H1 (cell line): ENCODE data around the gene TPSG1. TPM values are rescaled to one million over a fixed set of nuclear protein-coding genes. Genes with fewer than 3 reads are reported as not detected.

Source experiments
- CTCF ChIA-PET: fragments of 300-600 bp; sonication (Branson Sonifier 250); formaldehyde crosslinking; loops from one replicate; lab custom pipeline; 2021; ENCODE audit not compliant: partially characterized antibody; lab: Charles Lee
- POLR2A ChIA-PET: fragments of 300-600 bp; sonication (Branson Sonifier 250); formaldehyde crosslinking; loops from one replicate; lab custom pipeline; 2021; ENCODE audit warnings: inconsistent platforms; ENCODE audit not compliant: partially characterized antibody; lab: Charles Lee
- DNase-seq, 2 experiments: peaks; one replicate each; pipeline versions ENCODE4 v3.0.0 to v3.0.0-alpha.2; 2010 to 2022; ENCODE audit warnings: low spot score in 2 of 2, low read depth in 1 of 2, mixed read lengths in 1 of 2
- FAIRE-seq: peaks from 2 replicates; lab custom pipeline; 2011; peaks lifted over from hg19 to GRCh38; lab: Jason Lieb, UNC
- H2AFZ ChIP-seq: 2 replicates; pipeline ENCODE4 v1.8.1; 2012; ENCODE audit warnings: low read length, inconsistent platforms
- H2AK5ac ChIP-seq: 2 replicates; pipeline ENCODE4 v1.6.1; 2013; ENCODE audit warnings: low read depth, low read length
- H2BK120ac ChIP-seq: replicated peaks from 2 replicates; pipeline ENCODE3; 2013; ENCODE audit warnings: low read depth, low read length, inconsistent platforms
- H2BK12ac ChIP-seq: 2 replicates; pipeline ENCODE4 v1.6.1; 2013; ENCODE audit warnings: low read depth, low read length
- H2BK15ac ChIP-seq: 2 replicates; pipeline ENCODE4 v1.6.1; 2013; ENCODE audit warnings: low read length
- H2BK20ac ChIP-seq: 2 replicates; pipeline ENCODE4 v1.6.1; 2013; ENCODE audit warnings: low read length
- H2BK5ac ChIP-seq: 2 replicates; pipeline ENCODE4 v1.6.1; 2013; ENCODE audit warnings: low read depth, low read length
- H3K14ac ChIP-seq: 2 replicates; pipeline ENCODE4 v1.6.1; 2013; ENCODE audit warnings: inconsistent platforms; ENCODE audit not compliant: insufficient read length
- H3K18ac ChIP-seq: 2 replicates; pipeline ENCODE4 v1.6.1; 2013; ENCODE audit warnings: low read length; ENCODE audit errors: extremely low read depth
- H3K23ac ChIP-seq: 2 replicates; pipeline ENCODE4 v1.6.1; 2013; ENCODE audit warnings: inconsistent platforms; ENCODE audit not compliant: insufficient read length
- H3K23me2 ChIP-seq: 2 replicates; pipeline ENCODE4 v1.6.1; 2013; ENCODE audit warnings: low read depth, low read length
- H3K27ac ChIP-seq: 2 replicates; pipeline ENCODE4 v1.6.1; 2011; ENCODE audit warnings: low read depth, low read length, inconsistent platforms
- H3K27me3 ChIP-seq, 4 experiments: replicated peaks in 1 of 4; 1 replicate in 1 of 4; 2 replicates in 3 of 4; pipeline versions ENCODE4 v1.6.1 to v1.8.1; 2011 to 2013; ENCODE audit warnings: low read length in 3 of 4, mild to moderate bottlenecking in 3 of 4, inconsistent platforms in 2 of 4, mixed read lengths in 2 of 4, moderate library complexity in 1 of 4; ENCODE audit not compliant: control insufficient read depth in 3 of 4, insufficient read depth in 3 of 4; ENCODE audit errors: extremely low read depth in 1 of 4
- H3K36me3 ChIP-seq, 4 experiments: 2 replicates each; pipeline versions ENCODE4 v1.6.1 to v1.8.1; 2011 to 2013; ENCODE audit warnings: mild to moderate bottlenecking in 4 of 4, low read length in 3 of 4, moderate library complexity in 2 of 4, control low read depth in 1 of 4, inconsistent platforms in 1 of 4; ENCODE audit not compliant: insufficient read depth in 4 of 4, control insufficient read depth in 2 of 4
- H3K4ac ChIP-seq: replicated peaks from 2 replicates; pipeline ENCODE3; 2013; ENCODE audit warnings: low read length, low read depth, mixed read lengths, inconsistent platforms; ENCODE audit not compliant: insufficient read length
- H3K4me1 ChIP-seq, 4 experiments: replicated peaks in 1 of 4; 1 replicate in 1 of 4; 2 replicates in 3 of 4; pipeline versions ENCODE4 v1.6.1 to v1.8.1; 2011 to 2013; ENCODE audit warnings: low read length in 3 of 4, inconsistent platforms in 2 of 4, mixed read lengths in 1 of 4; ENCODE audit not compliant: insufficient read depth in 4 of 4, control insufficient read depth in 3 of 4
- H3K4me2 ChIP-seq, 2 experiments: 2 replicates each; pipeline versions ENCODE4 v1.6.1 to v1.8.1; 2011 to 2013; ENCODE audit warnings: low read depth in 2 of 2, low read length in 2 of 2, control low read depth in 1 of 2, inconsistent platforms in 1 of 2, mild to moderate bottlenecking in 1 of 2; ENCODE audit not compliant: insufficient read depth in 1 of 2
- H3K4me3 ChIP-seq, 4 experiments: fragments of 200-600, 300-600 bp in 1 of 4; sonication (generic), shearing (Covaris generic), sonication (Bioruptor Twin) in 1 of 4; 2 replicates each; pipeline versions ENCODE4 v1.5.1 to v1.8.1; 2011 to 2016; ENCODE audit warnings: low read length in 4 of 4, low read depth in 3 of 4, control low read depth in 2 of 4, inconsistent platforms in 2 of 4, mild to moderate bottlenecking in 2 of 4, mixed read lengths in 1 of 4, moderate library complexity in 1 of 4; ENCODE audit not compliant: insufficient read depth in 2 of 4; ENCODE audit errors: extremely low read depth in 1 of 4
- H3K56ac ChIP-seq: replicated peaks from 2 replicates; pipeline ENCODE3; 2013; ENCODE audit warnings: low read depth, mild to moderate bottlenecking, mixed read lengths, low read length, inconsistent platforms; ENCODE audit not compliant: insufficient read length
- H3K79me1 ChIP-seq: 2 replicates; pipeline ENCODE4 v1.6.1; 2013; ENCODE audit warnings: low read depth, low read length, control low read depth
- H3K79me2 ChIP-seq, 2 experiments: 2 replicates each; pipeline versions ENCODE4 v1.6.1 to v1.8.1; 2012 to 2013; ENCODE audit warnings: low read length in 2 of 2, mild to moderate bottlenecking in 2 of 2, inconsistent platforms in 1 of 2; ENCODE audit not compliant: insufficient read depth in 2 of 2, control insufficient read depth in 1 of 2
- H3K9ac ChIP-seq, 4 experiments: replicated peaks in 1 of 4; 1 replicate in 1 of 4; 2 replicates in 3 of 4; pipeline versions ENCODE4 v1.6.1 to v1.8.1; 2011 to 2013; ENCODE audit warnings: low read depth in 3 of 4, low read length in 3 of 4, control low read depth in 2 of 4, mild to moderate bottlenecking in 2 of 4, moderate library complexity in 2 of 4, inconsistent platforms in 1 of 4; ENCODE audit errors: extremely low read depth in 1 of 4
- H3K9me3 ChIP-seq, 2 experiments: 2 replicates each; pipeline versions ENCODE4 v1.6.1 to v1.8.1; 2012 to 2013; ENCODE audit warnings: mild to moderate bottlenecking in 2 of 2, moderate library complexity in 2 of 2, control low read depth in 1 of 2, inconsistent platforms in 1 of 2, low read depth in 1 of 2, low read length in 1 of 2, mixed read lengths in 1 of 2; ENCODE audit not compliant: insufficient read depth in 2 of 2
- H4K20me1 ChIP-seq, 2 experiments: replicated peaks in 1 of 2; 2 replicates each; pipeline versions ENCODE3 to v1.8.1; 2011 to 2013; ENCODE audit warnings: inconsistent platforms in 2 of 2, low read length in 2 of 2, mild to moderate bottlenecking in 1 of 2; ENCODE audit not compliant: insufficient read depth in 2 of 2, control insufficient read depth in 1 of 2
- H4K5ac ChIP-seq: 2 replicates; pipeline ENCODE4 v1.6.1; 2013; ENCODE audit warnings: low read length, low read depth, mixed read lengths, inconsistent platforms; ENCODE audit not compliant: insufficient read length
- H4K8ac ChIP-seq: 2 replicates; pipeline ENCODE4 v1.8.0; 2013; ENCODE audit warnings: mild to moderate bottlenecking, moderate library complexity, low read length, inconsistent platforms; ENCODE audit not compliant: insufficient read depth; ENCODE audit errors: extremely low read depth
- H4K91ac ChIP-seq: replicated peaks from 2 replicates; pipeline ENCODE3; 2013; ENCODE audit warnings: low read length, mixed read lengths, inconsistent platforms; ENCODE audit not compliant: insufficient read length
- BCL11A ChIP-seq, 2 experiments: IDR thresholded peaks; one replicate each; pipeline ENCODE4 v1.6.1; 2011; ENCODE audit warnings: low read depth in 2 of 2, low read length in 2 of 2, mild to moderate bottlenecking in 2 of 2
- CREB1 ChIP-seq: IDR thresholded peaks from 2 replicates; pipeline ENCODE4 v1.6.1; 2012; ENCODE audit warnings: inconsistent platforms
- HDAC6 ChIP-seq: IDR thresholded peaks from one replicate; pipeline ENCODE4 v1.7.1; 2012; ENCODE audit warnings: low read depth, mild to moderate bottlenecking, inconsistent platforms, low read length, moderate library complexity
- JUN ChIP-seq: IDR thresholded peaks from 2 replicates; pipeline ENCODE4 v1.6.1; 2011; ENCODE audit warnings: low read depth, mild to moderate bottlenecking, improper control_type of control experiment, low read length
- NANOG ChIP-seq: IDR thresholded peaks from 2 replicates; pipeline ENCODE4 v1.6.1; 2011; ENCODE audit warnings: low read length, low read depth, mild to moderate bottlenecking, inconsistent platforms; ENCODE audit not compliant: insufficient read depth, poor library complexity, severe bottlenecking
- NRF1 ChIP-seq: IDR thresholded peaks from 2 replicates; pipeline ENCODE4 v1.6.1; 2011; ENCODE audit warnings: mild to moderate bottlenecking, low read depth, low read length, improper control_type of control experiment
- POU5F1 ChIP-seq: IDR thresholded peaks from 2 replicates; pipeline ENCODE4 v1.6.1; 2011; ENCODE audit warnings: low read depth, mild to moderate bottlenecking, low read length, moderate library complexity
- SIX5 ChIP-seq: IDR thresholded peaks from 2 replicates; pipeline ENCODE4 v1.6.1; 2011; ENCODE audit warnings: mild to moderate bottlenecking, low read depth, low read length
- SRF ChIP-seq: IDR thresholded peaks from 2 replicates; pipeline ENCODE4 v1.6.1; 2011; ENCODE audit warnings: mild to moderate bottlenecking, low read depth, low read length, moderate library complexity
- SUZ12 ChIP-seq: fragments of 200-600 bp; sonication (generic); IDR thresholded peaks from 2 replicates; pipeline ENCODE4 v1.6.1; 2012; ENCODE audit warnings: mild to moderate bottlenecking, inconsistent platforms, low read length, moderate library complexity, mixed read lengths
- WGBS, 2 experiments: shearing (Covaris generic) in 1 of 2; methylation state at CpG; one replicate each; pipeline versions ENCODE4 v1.1.6 to v1.1.7; 2013 to 2015; ENCODE audit warnings: low lambda C conversion rate in 2 of 2, mixed read lengths in 2 of 2, inconsistent platforms in 1 of 2, low coverage in 1 of 2, missing lambda C conversion rate in 1 of 2; ENCODE audit not compliant: insufficient replicate concordance in 2 of 2, insufficient coverage in 1 of 2, insufficient read length in 1 of 2; ENCODE audit errors: extremely low coverage in 1 of 2, missing lambda C conversion rate in 1 of 2; 5-methylcytosine and 5-hydroxymethylcytosine counted together
- polyA plus RNA-seq, 7 experiments: library from polyadenylated mRNA; depleted of rRNA in 3 of 7; stranded (reverse) in 5 of 7; unstranded in 2 of 7; fragments of >200 nt in 5 of 7; fragments of 200-250 nt in 2 of 7; gene quantifications; 1 replicate in 5 of 7; 2 replicates in 1 of 7; 4 replicates in 1 of 7; pipeline versions ENCODE4 v1.2.1 to v1.2.3, GENCODE V29; 2011 to 2013; ENCODE audit warnings: missing spikeins in 2 of 7, mixed read lengths in 2 of 7
- total RNA-seq: library from RNA; stranded (reverse); fragmentation: NEBNext Ultra II Directional; extraction: Animal tissue kit (Norgen Biotek cat#: 25700); gene quantifications from 2 replicates; pipeline ENCODE4 v1.2.1, GENCODE V29; 2021

The TPSG1 gene
- total and polyA plus RNA-seq, 2 of the 8 experiments (the other 6 are each of a cell fraction or from before 2014, with no cell fraction given), result not detected

DNA sequence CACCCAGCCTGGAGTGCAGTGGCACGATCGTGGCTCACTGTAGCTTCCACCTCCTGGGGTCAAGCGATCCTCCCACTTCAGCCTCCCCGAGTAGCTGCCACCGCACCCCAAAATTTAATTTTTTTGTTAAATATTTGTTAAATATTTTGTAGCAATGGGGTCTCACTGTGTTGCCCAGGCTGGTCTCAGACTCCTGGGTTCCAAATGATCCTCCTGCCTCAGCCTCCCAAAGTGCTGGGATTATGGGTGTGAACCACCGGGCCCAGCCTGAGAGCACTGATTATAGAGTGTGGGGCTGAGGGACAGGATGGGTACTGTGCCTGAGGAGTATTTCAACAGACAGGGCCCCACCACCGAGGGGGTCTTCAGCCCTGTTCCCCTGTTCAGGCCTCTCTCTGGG, 35.6 kb downstream of the TPSG1 start:
- Histone ChIP-seq H2AFZ (no peak overlapping the region), H2BK5ac (no peak overlapping the region), H2BK15ac (no peak overlapping the region), H3K27ac (no peak overlapping the region), H3K18ac (no peak overlapping the region), H2BK120ac (no peak overlapping the region), H3K4me2 (no peak overlapping the region), H3K4me1 (peaks cover 0 to 7% (median 0%) of the 10 kb centered on the region in 4 experiments; a peak in 2 of 7 replicates), H2BK12ac (no peak overlapping the region), H4K20me1 (peaks cover 23 to 43% of the 10 kb centered on the region in 2 experiments), H4K5ac (no peak overlapping the region), H3K79me2 (peaks cover 0 to 3% of the 10 kb centered on the region in 2 experiments; a peak in 1 of 4 replicates), H3K27me3 (no peaks in the 10 kb centered on the region), H3K79me1 (peaks cover 7% of the 10 kb centered on the region), H3K23me2 (no peaks in the 10 kb centered on the region), H3K9ac (no peak overlapping the region), H2AK5ac (no peak overlapping the region), H3K56ac (no peak overlapping the region), H3K14ac (no peak overlapping the region), H3K36me3 (no peaks in the 10 kb centered on the region), H2BK20ac (no peak overlapping the region), H3K9me3 (no peaks in the 10 kb centered on the region), H3K23ac (no peak overlapping the region), H4K8ac (no peak overlapping the region), H4K91ac (no peak overlapping the region), H3K4ac (no peak overlapping the region), H3K4me3 (no peak overlapping the region)
- DNase-seq, result no peak
- 97% methylated on average over 2 of the region's 7 CpGs; no CpG with 5 or more reads in 1 of the 2 experiments for WGBS, 2 experiments
- POLR2A ChIA-PET, result no interaction called here
- FAIRE-seq, result no peak
- CTCF ChIA-PET, result interaction anchor here (0.6 to 1.7 kb wide), 4 partner anchors 77 to 86 kb away, joined by 3 to 6 read pairs (median 4); no protein-coding TSS in a partner anchor
- no peak for TF ChIP-seq SUZ12
- no peak for TF ChIP-seq SRF
- TF ChIP-seq NRF1, result no peak
- no peak for TF ChIP-seq BCL11A (IDR thresholded peaks at IDR 0.05; ENCODE audit: low read depth in 2 of 2, low read length in 2 of 2)
- no peak for TF ChIP-seq SIX5
- no peak for TF ChIP-seq JUN
- TF ChIP-seq HDAC6, result no peak
- no peak for TF ChIP-seq CREB1
- TF ChIP-seq POU5F1, result no peak
- TF ChIP-seq NANOG, result no peak
